Superior temporal gyrus (tissue), 1 donor: ENCODE measurements around the gene NUFIP1.
"Not testable (repeated sequence)": the region's sequence is repeated elsewhere in the genome, so short reads cannot be mapped to it uniquely, and the experiment has no call there.

Source experiments
- DNase-seq: peaks from one replicate; pipeline ENCODE4 v3.0.0-alpha.2; 2016; ENCODE audit errors: extremely low spot score

Gene NUFIP1

GRCh38 chr13:44919104-44919804, 70.0 kb downstream of the NUFIP1 start:
- no peak for DNase-seq

- DNase-seq, result peak; percentile 83
These were observed 70.8 kb downstream of the NUFIP1 start for GRCh38 chr13:44918326-44919103.

GRCh38 chr13:44917589-44918325, 71.5 kb downstream of the NUFIP1 start:
- DNase-seq, result peak; percentile 100

GRCh38 chr13:44912278-44913016, 76.8 kb downstream of the NUFIP1 start:
- DNase-seq, result no peak

GRCh38 chr13:44908712-44909111, 80.6 kb downstream of the NUFIP1 start:
- no peak for DNase-seq

GRCh38 chr13:44908266-44908665, 81.0 kb downstream of the NUFIP1 start:
- no peak for DNase-seq

GRCh38 chr13:44906713-44907112, 82.6 kb downstream of the NUFIP1 start:
- DNase-seq, result peak; percentile 78

GRCh38 chr13:44906230-44906629, 83.0 kb downstream of the NUFIP1 start:
- DNase-seq, result no peak

- DNase-seq, result no peak
These were observed 83.7 kb downstream of the NUFIP1 start for GRCh38 chr13:44905556-44905955.

- DNase-seq, result peak; percentile 18
These were observed 84.3 kb downstream of the NUFIP1 start for GRCh38 chr13:44904967-44905366.

- DNase-seq, result peak; percentile 24
These were observed 85.7 kb downstream of the NUFIP1 start for GRCh38 chr13:44903574-44903985.

GRCh38 chr13:44902738-44903137, 86.5 kb downstream of the NUFIP1 start:
- DNase-seq, result no peak

- DNase-seq, result no peak
These were observed 89.3 kb downstream of the NUFIP1 start for GRCh38 chr13:44899967-44900366.

GRCh38 chr13:44898308-44898707, 91.0 kb downstream of the NUFIP1 start:
- not testable (repeated sequence) for DNase-seq

GRCh38 chr13:44895953-44896335, 93.3 kb downstream of the NUFIP1 start:
- no peak for DNase-seq

GRCh38 chr13:44895264-44895952, 93.9 kb downstream of the NUFIP1 start:
- no peak for DNase-seq

GRCh38 chr13:44894001-44894770, 95.1 kb downstream of the NUFIP1 start:
- no peak for DNase-seq
